GM12891 (cell line): ENCODE measurements around the gene FAM169A.
"Not testable (repeated sequence)": the region's sequence is repeated elsewhere in the genome, so short reads cannot be mapped to it uniquely, and the experiment has no call there.

Experiments used
- PAX5 ChIP-seq: IDR thresholded peaks from 2 replicates; pipeline ENCODE4 v1.6.1; 2011; ENCODE audit warnings: low read length, moderate library complexity, mild to moderate bottlenecking; ENCODE audit not compliant: insufficient read depth, severe bottlenecking
- POLR2A ChIP-seq: IDR thresholded peaks from 2 replicates; pipeline ENCODE4 v1.6.1; 2011; ENCODE audit warnings: low read depth, low read length, control low read depth
- POLR2AphosphoS5 ChIP-seq: IDR thresholded peaks from 2 replicates; pipeline ENCODE4 v1.6.1; 2011; ENCODE audit warnings: low read depth, low read length, control low read depth
- TAF1 ChIP-seq: IDR thresholded peaks from 2 replicates; pipeline ENCODE4 v1.6.1; 2011; ENCODE audit warnings: low read depth, low read length, control low read depth

DNA sequence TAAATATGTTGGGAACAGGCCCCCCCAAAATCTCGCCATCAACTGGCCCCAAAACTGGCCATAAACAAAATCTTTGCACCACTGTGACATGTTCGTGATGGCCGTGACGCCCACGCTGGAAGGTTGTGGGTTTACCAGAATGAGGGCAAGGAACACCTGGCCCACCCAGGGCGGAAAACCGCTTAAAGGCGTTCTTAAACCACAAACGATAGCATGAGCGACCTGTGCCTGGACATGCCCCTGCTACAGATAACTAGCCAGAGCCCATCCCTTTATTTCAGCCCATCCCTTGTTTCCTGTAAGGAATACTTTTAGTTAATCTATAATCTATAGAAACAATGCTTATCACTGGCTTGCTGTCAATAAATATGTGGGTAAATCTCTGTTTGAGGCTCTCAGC lies 3.2 kb upstream of the FAM169A start:
- TF ChIP-seq POLR2A, POLR2AphosphoS5, TAF1, PAX5: not testable (repeated sequence)
